HepG2 (cell line): Measurements from ENCODE around the gene WDR47. TPM values are rescaled to one million over a fixed set of nuclear protein-coding genes. Genes with fewer than 3 reads are reported as not detected.

Experiments
- ESRRA ChIP-seq: sonication (generic); formaldehyde crosslinking; IDR thresholded peaks from 2 replicates; pipeline ENCODE4 v1.5.1; 2020; ENCODE audit warnings: mild to moderate bottlenecking, low read depth, missing genetic modification reagents
- FOSL2 ChIP-seq: sonication (generic); formaldehyde crosslinking; IDR thresholded peaks from 2 replicates; pipeline ENCODE4 v1.4.0; 2020; ENCODE audit warnings: missing genetic modification reagents
- HMG20B ChIP-seq: conservative IDR thresholded peaks from 2 replicates; pipeline ENCODE4 v1.6.1; 2016; ENCODE audit warnings: missing genetic modification reagents, missing compliant biosample characterization
- ISL2 ChIP-seq: sonication (generic); formaldehyde crosslinking; IDR thresholded peaks from 2 replicates; pipeline ENCODE4 v1.5.0; 2020; ENCODE audit warnings: missing genetic modification reagents
- KLF11 ChIP-seq: IDR thresholded peaks from 2 replicates; pipeline ENCODE4 v1.6.1; 2016; ENCODE audit warnings: missing compliant biosample characterization
- KMT2B ChIP-seq: IDR thresholded peaks from 2 replicates; pipeline ENCODE4 v1.6.1; 2016; ENCODE audit warnings: missing genetic modification reagents, missing compliant biosample characterization
- LCORL ChIP-seq, 2 experiments: fragments of 450-650 bp in 1 of 2; sonication (generic) in 1 of 2; formaldehyde crosslinking in 1 of 2; IDR thresholded peaks; 2 replicates each; pipeline versions ENCODE4 v1.5.0 to v1.6.1; 2017 to 2020; ENCODE audit warnings: antibody characterized with exemption in 1 of 2, missing genetic modification reagents in 1 of 2
- MED13 ChIP-seq: sonication (generic); formaldehyde crosslinking; IDR thresholded peaks from 2 replicates; pipeline ENCODE4 v1.5.0; 2020; ENCODE audit warnings: missing genetic modification reagents
- NFATC3 ChIP-seq: sonication (generic); formaldehyde crosslinking; IDR thresholded peaks from 2 replicates; pipeline ENCODE4 v1.5.1; 2020; ENCODE audit warnings: mild to moderate bottlenecking, missing genetic modification reagents
- NFRKB ChIP-seq: fragments of 450-650 bp; IDR thresholded peaks from 2 replicates; pipeline ENCODE4 v1.6.1; 2017
- NPAS2 ChIP-seq: sonication (generic); formaldehyde crosslinking; IDR thresholded peaks from 2 replicates; pipeline ENCODE4 v1.8.0; 2022; ENCODE audit warnings: mild to moderate bottlenecking, missing genetic modification reagents, borderline replicate concordance
- POLR2AphosphoS5 ChIP-seq: IDR thresholded peaks from 2 replicates; pipeline ENCODE4 v1.6.1; 2012; ENCODE audit warnings: low read depth, low read length
- POLR2G ChIP-seq: fragments of 200-400 bp; formaldehyde crosslinking; IDR thresholded peaks from 2 replicates; pipeline ENCODE4 v1.6.1; 2018; ENCODE audit warnings: mild to moderate bottlenecking, low read depth, low read length, moderate library complexity
- ZBTB2 ChIP-seq: sonication (generic); formaldehyde crosslinking; IDR thresholded peaks from 2 replicates; pipeline ENCODE4 v1.8.0; 2022; ENCODE audit warnings: low read depth, missing genetic modification reagents
- ZEB1 ChIP-seq: IDR thresholded peaks from 2 replicates; pipeline ENCODE4 v1.6.1; 2012; ENCODE audit warnings: mild to moderate bottlenecking, low read depth, inconsistent platforms; ENCODE audit not compliant: insufficient replicate concordance
- ZKSCAN1 ChIP-seq: fragments of 150-350 bp; IDR thresholded peaks from 2 replicates; pipeline ENCODE4 v1.6.1; 2014; ENCODE audit warnings: low read length
- ZNF138 ChIP-seq: sonication (generic); formaldehyde crosslinking; IDR thresholded peaks from 2 replicates; pipeline ENCODE4 v1.5.0; 2020; ENCODE audit warnings: mild to moderate bottlenecking, low read depth, missing genetic modification reagents
- ZNF260 ChIP-seq: sonication (generic); formaldehyde crosslinking; IDR thresholded peaks from 2 replicates; pipeline ENCODE4 v1.4.0; 2020; ENCODE audit warnings: missing genetic modification reagents, low read depth, mild to moderate bottlenecking, borderline replicate concordance
- ZNF441 ChIP-seq: sonication (generic); formaldehyde crosslinking; IDR thresholded peaks from 2 replicates; pipeline ENCODE4 v1.7.0; 2021; ENCODE audit warnings: missing genetic modification reagents, borderline replicate concordance
- ZNF563 ChIP-seq: sonication (generic); formaldehyde crosslinking; IDR thresholded peaks from 2 replicates; pipeline ENCODE4 v1.8.0; 2022; ENCODE audit warnings: mild to moderate bottlenecking, moderate library complexity, missing genetic modification reagents
- ZNF773 ChIP-seq: sonication (generic); formaldehyde crosslinking; IDR thresholded peaks from 2 replicates; pipeline ENCODE4 v1.4.0; 2020; ENCODE audit warnings: missing genetic modification reagents, borderline replicate concordance
- polyA plus RNA-seq, 8 experiments: library from polyadenylated mRNA; depleted of rRNA in 3 of 8; stranded (reverse) in 7 of 8; unstranded in 1 of 8; fragments of >200 nt; fragmentation: Illumina TruSeq in 4 of 8; extraction: Trizol in 4 of 8; gene quantifications; 2 replicates each; pipeline versions ENCODE4 v1.2.1 to v1.2.3, GENCODE V29; 2011 to 2016; ENCODE audit warnings: low read depth in 4 of 8, missing spikeins in 1 of 8, mixed read lengths in 1 of 8; ENCODE audit not compliant: insufficient read depth in 1 of 8
- total RNA-seq, 5 experiments: library from RNA; depleted of rRNA; stranded (reverse); fragments of >200 nt; fragmentation: Illumina TruSeq; extraction: Trizol; gene quantifications; 2 replicates each; pipeline ENCODE4 v1.2.3, GENCODE V29; 2016; ENCODE audit warnings: low read depth in 1 of 5
- TF ChIP-seq, protein P1 (sequence below): sonication (generic); formaldehyde crosslinking; IDR thresholded peaks from 2 replicates; pipeline ENCODE4 v1.8.1; 2023; ENCODE audit warnings: mild to moderate bottlenecking, missing genetic modification reagents
- TF ChIP-seq, protein P2 (sequence below): sonication (generic); formaldehyde crosslinking; IDR thresholded peaks from 2 replicates; pipeline ENCODE4 v1.5.0; 2020; ENCODE audit warnings: missing genetic modification reagents, mild to moderate bottlenecking, borderline replicate concordance

WDR47 gene
- total and polyA plus RNA-seq, 2 of the 13 experiments (the other 11 are each of a cell fraction or from before 2014, with no cell fraction given) = 4.3 to 5.9 TPM

DNA sequence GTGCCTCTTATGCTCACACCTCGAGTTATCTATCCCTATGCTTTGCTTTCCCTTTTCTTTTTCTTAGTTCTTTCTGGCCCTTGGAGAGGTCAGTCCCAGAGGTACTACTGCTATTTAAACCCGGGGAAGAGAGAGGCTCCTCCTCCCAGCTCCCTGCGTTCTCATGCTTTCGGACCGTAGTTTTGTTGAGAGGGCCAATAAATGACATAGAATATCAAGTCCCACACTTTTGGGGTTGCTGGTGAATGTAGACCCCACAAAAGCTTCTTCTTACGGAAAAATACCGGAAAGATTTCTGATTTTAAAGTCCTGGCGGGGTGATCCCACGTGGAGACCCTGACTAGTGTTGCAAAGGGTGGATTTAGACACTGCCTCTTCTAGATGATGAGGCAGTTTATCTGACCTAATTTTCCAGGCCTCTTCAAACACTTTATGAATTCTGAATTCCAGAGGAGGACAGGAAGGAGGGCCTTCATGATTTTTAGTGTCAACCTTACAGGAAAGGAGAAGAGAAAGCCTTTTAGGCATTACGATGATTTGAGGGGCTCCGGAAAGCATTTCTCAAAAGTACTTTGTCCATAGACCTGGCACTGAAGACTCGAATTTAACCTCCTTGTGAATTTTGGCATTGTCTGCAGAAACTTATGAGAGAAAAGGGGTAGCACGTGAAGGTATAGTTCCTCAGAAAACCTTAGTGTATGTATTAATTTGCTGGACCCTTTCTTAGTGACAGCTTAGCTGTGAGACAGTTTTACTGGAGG is 49.4 kb upstream of the WDR47 start (continued):
- no peak for TF ChIP-seq LCORL (IDR thresholded peaks at IDR 0.05)
- TF ChIP-seq LCORL (CRISPR knock-in tag; IDR thresholded peaks at IDR 0.05) = no peak; the same call in 1 of the 2 replicates
- TF ChIP-seq POLR2AphosphoS5 = peak; percentile 26; the same call in 1 of the 2 replicates
- no peak for TF ChIP-seq ZNF563 (CRISPR knock-in tag)
- no peak for TF ChIP-seq ESRRA (CRISPR knock-in tag)
- TF ChIP-seq ZNF260 = no peak
- TF ChIP-seq NFATC3 (CRISPR knock-in tag) = no peak
- TF ChIP-seq NFRKB = no peak
- TF ChIP-seq ZNF138 (CRISPR knock-in tag) = no peak
- no peak for TF ChIP-seq ZKSCAN1
- no peak for TF ChIP-seq ISL2
- TF ChIP-seq KMT2B (CRISPR knock-in tag) = no peak
- no peak for TF ChIP-seq HMG20B (CRISPR knock-in tag)
- no peak for TF ChIP-seq FOSL2 (CRISPR knock-in tag)
- 0 out of 2 replicates have a peak, but pooled peaks have one; percentile 18 for TF ChIP-seq ZNF441
- peak; percentile 31 for TF ChIP-seq ZEB1
- TF ChIP-seq, protein P1, sequence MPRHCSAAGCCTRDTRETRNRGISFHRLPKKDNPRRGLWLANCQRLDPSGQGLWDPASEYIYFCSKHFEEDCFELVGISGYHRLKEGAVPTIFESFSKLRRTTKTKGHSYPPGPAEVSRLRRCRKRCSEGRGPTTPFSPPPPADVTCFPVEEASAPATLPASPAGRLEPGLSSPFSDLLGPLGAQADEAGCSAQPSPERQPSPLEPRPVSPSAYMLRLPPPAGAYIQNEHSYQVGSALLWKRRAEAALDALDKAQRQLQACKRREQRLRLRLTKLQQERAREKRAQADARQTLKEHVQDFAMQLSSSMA (CRISPR knock-in tag) = no peak
- no peak for TF ChIP-seq KLF11 (CRISPR knock-in tag)
- TF ChIP-seq ZNF773 (CRISPR knock-in tag) = no peak
- TF ChIP-seq POLR2G = no peak
- no peak for TF ChIP-seq ZBTB2
- no peak for TF ChIP-seq NPAS2 (CRISPR knock-in tag)
- TF ChIP-seq MED13 (CRISPR knock-in tag) = no peak
- TF ChIP-seq, protein P2, sequence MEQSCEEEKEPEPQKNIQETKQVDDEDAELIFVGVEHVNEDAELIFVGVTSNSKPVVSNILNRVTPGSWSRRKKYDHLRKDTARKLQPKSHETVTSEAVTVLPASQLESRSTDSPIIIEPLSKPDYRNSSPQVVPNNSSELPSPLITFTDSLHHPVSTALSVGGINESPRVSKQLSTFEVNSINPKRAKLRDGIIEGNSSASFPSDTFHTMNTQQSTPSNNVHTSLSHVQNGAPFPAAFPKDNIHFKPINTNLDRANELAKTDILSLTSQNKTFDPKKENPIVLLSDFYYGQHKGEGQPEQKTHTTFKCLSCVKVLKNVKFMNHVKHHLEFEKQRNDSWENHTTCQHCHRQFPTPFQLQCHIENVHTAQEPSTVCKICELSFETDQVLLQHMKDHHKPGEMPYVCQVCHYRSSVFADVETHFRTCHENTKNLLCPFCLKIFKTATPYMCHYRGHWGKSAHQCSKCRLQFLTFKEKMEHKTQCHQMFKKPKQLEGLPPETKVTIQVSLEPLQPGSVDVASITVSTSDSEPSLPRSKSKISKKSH (CRISPR knock-in tag) = no peak
